A673 (cell line): ENCODE measurements around the gene FAM131B. TPM values are rescaled to one million over a fixed set of nuclear protein-coding genes. Genes with fewer than 3 reads are reported as not detected.

Source experiments
- BruUV-seq: library from RNA; stranded (reverse); fragments of 400-500 nt; replicated peaks from 2 replicates; lab custom pipeline; 2021; lab: Mats Ljungman, UMichigan
- CTCF ChIA-PET: fragments of 300-600 bp; sonication (Branson Sonifier 250); formaldehyde crosslinking; loops from one replicate; lab custom pipeline; 2022; ENCODE audit warnings: antibody characterized with exemption; lab: Charles Lee
- POLR2A ChIA-PET: fragments of 300-600 bp; sonication (Branson Sonifier 250); formaldehyde crosslinking; loops from one replicate; lab custom pipeline; 2022; ENCODE audit warnings: antibody characterized with exemption; ENCODE audit not compliant: low non-redundant PET; lab: Charles Lee
- DNase-seq: peaks from one replicate; pipeline ENCODE4 v3.0.0-alpha.2; 2015; ENCODE audit warnings: low spot score
- H3K27ac ChIP-seq: fragments of 200-600 bp; sonication (generic); 2 replicates; pipeline ENCODE4 v1.5.1; 2016; ENCODE audit warnings: mixed run types, low read depth, mild to moderate bottlenecking, mixed read lengths, antibody characterized with exemption, low read length; ENCODE audit not compliant: poor library complexity, severe bottlenecking
- H3K27me3 ChIP-seq: fragments of 200-600 bp; sonication (generic); replicated peaks from 2 replicates; pipeline ENCODE4 v1.6.1; 2017; ENCODE audit warnings: mixed run types, low read depth, mild to moderate bottlenecking, mixed read lengths, antibody characterized with exemption, low read length; ENCODE audit not compliant: insufficient read depth, poor library complexity
- H3K36me3 ChIP-seq: fragments of 200-600 bp; sonication (generic); 2 replicates; pipeline ENCODE4 v1.6.1; 2016; ENCODE audit warnings: mixed run types, mild to moderate bottlenecking, mixed read lengths, antibody characterized with exemption, low read length; ENCODE audit not compliant: insufficient read depth, poor library complexity, severe bottlenecking
- H3K4me1 ChIP-seq: fragments of 200-600 bp; sonication (generic); 2 replicates; pipeline ENCODE4 v1.6.1; 2017; ENCODE audit warnings: mixed run types, mild to moderate bottlenecking, mixed read lengths, antibody characterized with exemption, low read length; ENCODE audit not compliant: insufficient read depth, poor library complexity, severe bottlenecking
- H3K4me3 ChIP-seq: fragments of 200-600 bp; sonication (generic); 2 replicates; pipeline ENCODE4 v1.5.1; 2016; ENCODE audit warnings: low read depth, mixed run types, mild to moderate bottlenecking, mixed read lengths, low read length; ENCODE audit not compliant: poor library complexity, severe bottlenecking
- H3K9me3 ChIP-seq: fragments of 200-600 bp; sonication (generic); 2 replicates; pipeline ENCODE4 v1.6.1; 2016; ENCODE audit warnings: mixed run types, low read depth, mild to moderate bottlenecking, mixed read lengths, antibody characterized with exemption, low read length; ENCODE audit not compliant: poor library complexity, severe bottlenecking
- CTCF ChIP-seq: fragments of 300-800, 200-600 bp; sonication (generic); conservative IDR thresholded peaks from 2 replicates; pipeline ENCODE4 v1.5.1; 2017; ENCODE audit warnings: low read depth, mild to moderate bottlenecking, antibody characterized with exemption, low read length, moderate library complexity, mixed read lengths
- EZH2 ChIP-seq: fragments of 200-600 bp; sonication (generic); IDR thresholded peaks from 2 replicates; pipeline ENCODE4 v1.6.1; 2017; ENCODE audit warnings: borderline replicate concordance, low read depth, mild to moderate bottlenecking, mixed read lengths, antibody characterized with exemption, low read length; ENCODE audit not compliant: poor library complexity, severe bottlenecking
- intact Hi-C: fragments of 100-400 bp; cut with micrococcal nuclease; formaldehyde crosslinking; loops from one replicate; pipeline ENCODE4 v1.10.0; 2022; ENCODE audit not compliant: unreplicated experiment
- total RNA-seq: library from RNA; stranded (reverse); gene quantifications from 2 replicates; pipeline ENCODE4 v1.2.3, GENCODE V29; 2021

FAM131B gene
- total RNA-seq, 1 experiment from 2014 or later = 1.9 TPM

GRCh38 chr7:143367972-143368371 is 5.5 kb upstream of the FAM131B start:
- Histone ChIP-seq H3K27ac (no peak overlapping the region), H3K36me3 (no peaks in the 10 kb centered on the region), H3K4me1 (peaks cover 7% of the 10 kb centered on the region), H3K4me3 (no peak overlapping the region), H3K9me3 (no peaks in the 10 kb centered on the region), H3K27me3 (peaks cover 30% of the 10 kb centered on the region)
- ChIA-PET CTCF (no interaction called here), POLR2A (no interaction called here)
- intact Hi-C loops = no loop called here
- BruUV-seq = no TSS peak
- no peak for TF ChIP-seq EZH2
- no peak for TF ChIP-seq CTCF
- DNase-seq = no peak

GRCh38 chr7:143363016-143363937 is 764 bp upstream of the FAM131B start:
- no TSS peak for BruUV-seq
- H3K9me3 ChIP-seq = no peaks in the 10 kb centered on the region
- intact Hi-C loops = no loop called here

GRCh38 chr7:143361552-143362130 is 872 bp downstream of the FAM131B start:
- BruUV-seq = no TSS peak
- CTCF ChIA-PET = interaction anchor here (0.6 to 0.9 kb wide), 2 partner anchors 19 kb away, joined by 3 to 5 read pairs; no protein-coding TSS in a partner anchor
- Histone ChIP-seq H3K27me3 (peaks cover 59% of the 10 kb centered on the region), H3K9me3 (no peaks in the 10 kb centered on the region), H3K4me3 (peak overlapping the region; percentile 51), H3K36me3 (no peaks in the 10 kb centered on the region), H3K27ac (no peak overlapping the region), H3K4me1 (peaks cover 10% of the 10 kb centered on the region)
- DNase-seq = no peak
- POLR2A ChIA-PET = no interaction called here
- TF ChIP-seq EZH2 (no peak), CTCF (no peak)
- intact Hi-C loops = no loop called here

More at GRCh38 chr7:143363016-143363937, 764 bp upstream of the FAM131B start:
- peak overlapping the region; percentile 51 for H3K4me3 ChIP-seq
- no peak for DNase-seq
- TF ChIP-seq EZH2 (peak; percentile 59), CTCF (no peak)
- no peak overlapping the region for H3K27ac ChIP-seq
- POLR2A ChIA-PET = no interaction called here
- H3K36me3 ChIP-seq = no peaks in the 10 kb centered on the region
- H3K4me1 ChIP-seq = peaks cover 10% of the 10 kb centered on the region
- CTCF ChIA-PET = interaction anchor here (0.5 kb wide), 1 partner anchor 17 kb away, joined by 5 read pairs; no protein-coding TSS in a partner anchor
- peaks cover 59% of the 10 kb centered on the region for H3K27me3 ChIP-seq
